Testis (tissue), 3 donors: ENCODE measurements around the gene HMGCS2. TPM values are rescaled to one million over a fixed set of nuclear protein-coding genes. Genes with fewer than 3 reads are reported as not detected.
A peak's percentile ranks its signal among the peaks of the same experiment; 100 is the strongest.

Experiments used
- DNase-seq: peaks from one replicate; pipeline ENCODE4 v3.0.0-alpha.2; 2019
- H3K27ac ChIP-seq, 2 donors: fragments of 200-600 bp; sonication (generic); one replicate each; pipeline ENCODE4 v1.5.1; 2019
- H3K27me3 ChIP-seq: fragments of 200-600 bp; sonication (generic); one replicate; pipeline ENCODE4 v1.5.1; 2019
- H3K36me3 ChIP-seq: fragments of 200-600 bp; sonication (generic); one replicate; pipeline ENCODE4 v1.5.1; 2017; ENCODE audit warnings: low read depth; ENCODE audit errors: missing control alignments
- H3K4me1 ChIP-seq: fragments of 200-600 bp; sonication (generic); one replicate; pipeline ENCODE4 v1.5.1; 2019
- H3K4me3 ChIP-seq, 2 donors: fragments of 200-600 bp; sonication (generic); one replicate each; pipeline ENCODE4 v1.5.1; 2017 to 2019
- H3K9me3 ChIP-seq: fragments of 200-600 bp; sonication (generic); one replicate; pipeline ENCODE4 v1.5.1; 2017
- POLR2A ChIP-seq: fragments of 450-650 bp; IDR thresholded peaks from one replicate; pipeline ENCODE4 v1.6.1; 2017; ENCODE audit warnings: antibody characterized with exemption, mild to moderate bottlenecking, moderate library complexity
- WGBS, 2 donors: methylation state at CpG; one replicate each; pipeline ENCODE4 v1.1.5; 2018; 5-methylcytosine and 5-hydroxymethylcytosine counted together
- intact Hi-C: fragments of 100-400 bp; cut with DNase I; formaldehyde crosslinking; loops from one replicate; pipeline ENCODE4 v1.15.1; 2023; ENCODE audit warnings: low total_unique reads
- polyA plus RNA-seq: library from polyadenylated mRNA; stranded (reverse); fragments of 350-450 nt; fragmentation: Illumina TruSeq; extraction: RNeasy Lipid Tissue Mini Kit (QIAGEN cat#74804); gene quantifications from one replicate; pipeline ENCODE4 v1.2.3, GENCODE V29; 2014; ENCODE audit warnings: low read depth, low replicate concordance; ENCODE audit not compliant: insufficient read depth
- total RNA-seq, 2 donors: library from RNA; depleted of rRNA; stranded (reverse); fragments of >200 nt; gene quantifications; one replicate each; pipeline ENCODE4 v1.2.3, GENCODE V29; 2016
- TF ChIP-seq, protein P1 (sequence below), 3 experiments: fragments of 450-650 bp in 2 of 3; fragments of 200-600 bp in 1 of 3; sonication (generic) in 1 of 3; IDR thresholded peaks; one replicate each; pipeline ENCODE4 v1.5.1; 2016 to 2019; ENCODE audit warnings: antibody characterized with exemption in 3 of 3, mild to moderate bottlenecking in 2 of 3, moderate library complexity in 1 of 3

HMGCS2 gene
- total and polyA plus RNA-seq, 3 donors from 2014 or later = 2.5 to 93.7 (median 43.6) TPM

DNA sequence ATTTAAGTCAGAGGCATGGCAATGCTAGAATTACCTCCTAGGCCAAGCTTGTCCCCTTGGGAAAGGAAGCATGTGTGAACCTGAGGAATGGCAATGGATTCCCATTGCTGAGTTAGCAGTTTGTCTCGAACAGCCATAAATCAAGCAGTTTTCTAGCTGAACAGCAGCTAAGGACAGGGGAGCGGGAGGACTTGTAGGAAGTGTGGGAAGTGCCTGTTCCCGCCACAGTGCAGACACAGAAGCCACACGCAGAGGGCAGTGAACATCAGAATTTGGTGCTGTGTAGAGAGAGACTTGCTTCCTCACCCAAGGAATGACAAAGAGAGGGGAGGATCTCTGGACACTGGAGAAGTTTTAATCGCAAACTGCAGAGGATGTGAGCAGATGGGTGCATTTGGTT lies 53.2 kb downstream of the HMGCS2 start:
- Histone ChIP-seq H3K4me3 (no peak overlapping the region), H3K27me3 (no peaks in the 10 kb centered on the region), H3K36me3 (no peaks in the 10 kb centered on the region), H3K9me3 (no peaks in the 10 kb centered on the region), H3K27ac (peak overlapping the region in 1 of 2 donors; percentile 36), H3K4me1 (peaks cover 33% of the 10 kb centered on the region)
- intact Hi-C loops = no loop called here
- DNase-seq = peak; percentile 65
- WGBS, 2 donors = 17 to 30% methylated on average over 5 of the region's 5 CpGs
- no peak for TF ChIP-seq POLR2A
- TF ChIP-seq, protein P1, sequence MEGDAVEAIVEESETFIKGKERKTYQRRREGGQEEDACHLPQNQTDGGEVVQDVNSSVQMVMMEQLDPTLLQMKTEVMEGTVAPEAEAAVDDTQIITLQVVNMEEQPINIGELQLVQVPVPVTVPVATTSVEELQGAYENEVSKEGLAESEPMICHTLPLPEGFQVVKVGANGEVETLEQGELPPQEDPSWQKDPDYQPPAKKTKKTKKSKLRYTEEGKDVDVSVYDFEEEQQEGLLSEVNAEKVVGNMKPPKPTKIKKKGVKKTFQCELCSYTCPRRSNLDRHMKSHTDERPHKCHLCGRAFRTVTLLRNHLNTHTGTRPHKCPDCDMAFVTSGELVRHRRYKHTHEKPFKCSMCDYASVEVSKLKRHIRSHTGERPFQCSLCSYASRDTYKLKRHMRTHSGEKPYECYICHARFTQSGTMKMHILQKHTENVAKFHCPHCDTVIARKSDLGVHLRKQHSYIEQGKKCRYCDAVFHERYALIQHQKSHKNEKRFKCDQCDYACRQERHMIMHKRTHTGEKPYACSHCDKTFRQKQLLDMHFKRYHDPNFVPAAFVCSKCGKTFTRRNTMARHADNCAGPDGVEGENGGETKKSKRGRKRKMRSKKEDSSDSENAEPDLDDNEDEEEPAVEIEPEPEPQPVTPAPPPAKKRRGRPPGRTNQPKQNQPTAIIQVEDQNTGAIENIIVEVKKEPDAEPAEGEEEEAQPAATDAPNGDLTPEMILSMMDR (IDR thresholded peaks at IDR 0.05) = no peak

DNA sequence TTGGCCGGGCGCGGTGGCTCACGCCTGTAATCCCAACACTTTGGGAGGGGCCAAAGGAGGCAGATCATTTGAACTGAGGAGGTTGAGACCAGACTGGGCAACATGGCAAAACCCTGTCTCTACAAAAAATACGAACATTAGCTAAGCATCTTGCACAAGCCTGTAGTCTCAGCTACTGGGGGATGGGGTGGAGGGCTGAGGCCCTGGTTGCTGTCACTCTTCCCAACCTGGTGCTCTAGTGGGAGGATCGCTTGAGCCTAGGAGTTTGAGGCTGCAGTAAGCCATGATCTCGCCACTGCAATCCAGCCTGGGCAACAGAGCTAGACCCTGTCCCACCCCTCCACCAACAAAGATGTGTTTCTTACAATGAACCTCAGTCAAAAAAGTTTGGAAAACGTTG lies 54.1 kb downstream of the HMGCS2 start:
- intact Hi-C loops = no loop called here
- Histone ChIP-seq H3K27ac (peak overlapping the region; percentile 61 to 72), H3K36me3 (no peaks in the 10 kb centered on the region), H3K9me3 (no peaks in the 10 kb centered on the region), H3K4me3 (no peak overlapping the region), H3K27me3 (no peaks in the 10 kb centered on the region), H3K4me1 (peaks cover 33% of the 10 kb centered on the region)
- no peak for DNase-seq
- TF ChIP-seq, protein P1 (IDR thresholded peaks at IDR 0.05) = no peak
- no peak for TF ChIP-seq POLR2A
- WGBS, 2 donors = 50 to 63% methylated on average over 8 of the region's 8 CpGs

DNA sequence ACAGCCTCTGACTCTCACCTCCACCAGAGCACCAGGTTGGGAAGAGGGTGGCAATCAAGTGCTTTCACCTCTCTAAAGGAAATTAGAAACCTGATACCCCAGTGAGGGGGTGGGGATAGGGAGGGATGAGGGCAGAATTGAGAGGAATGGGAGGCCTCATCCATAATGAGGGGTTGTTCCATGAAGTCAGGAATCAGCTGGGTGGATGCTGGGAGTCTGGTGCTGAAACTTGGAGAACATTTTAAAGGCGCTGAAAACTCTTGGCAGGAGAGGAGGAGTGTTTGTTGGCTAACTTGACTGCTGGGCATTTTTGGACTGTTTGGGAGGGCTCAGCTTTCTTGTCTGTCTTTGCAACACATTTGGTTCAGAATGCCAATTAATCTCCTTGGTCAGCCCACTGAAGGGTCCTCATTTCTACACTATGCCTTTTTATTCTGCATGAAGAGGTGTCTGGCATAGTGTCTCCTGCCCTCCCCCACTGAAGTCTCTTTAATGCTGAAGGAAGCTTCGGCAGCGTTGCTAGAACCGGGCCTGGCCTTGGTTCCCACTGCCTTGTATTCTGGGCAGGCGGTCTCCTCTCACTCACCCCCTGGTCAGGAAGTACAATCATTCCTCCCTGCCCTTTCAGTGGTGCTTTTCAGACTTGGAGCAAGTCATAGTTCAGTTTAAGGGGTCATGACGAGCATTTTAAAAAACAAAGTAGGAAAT lies 54.8 kb downstream of the HMGCS2 start:
- Histone ChIP-seq H3K4me3 (peak overlapping the region in 1 of 2 donors; percentile 65), H3K36me3 (no peaks in the 10 kb centered on the region), H3K9me3 (no peaks in the 10 kb centered on the region), H3K27me3 (no peaks in the 10 kb centered on the region), H3K4me1 (peaks cover 33% of the 10 kb centered on the region), H3K27ac (peak overlapping the region; percentile 61 to 72)
- peak; percentile 52 for DNase-seq
- no peak for TF ChIP-seq POLR2A
- TF ChIP-seq, protein P1 (IDR thresholded peaks at IDR 0.05) = no peak
- WGBS, 2 donors = 28 to 32% methylated on average over 6 of the region's 6 CpGs
- intact Hi-C loops = no loop called here

DNA sequence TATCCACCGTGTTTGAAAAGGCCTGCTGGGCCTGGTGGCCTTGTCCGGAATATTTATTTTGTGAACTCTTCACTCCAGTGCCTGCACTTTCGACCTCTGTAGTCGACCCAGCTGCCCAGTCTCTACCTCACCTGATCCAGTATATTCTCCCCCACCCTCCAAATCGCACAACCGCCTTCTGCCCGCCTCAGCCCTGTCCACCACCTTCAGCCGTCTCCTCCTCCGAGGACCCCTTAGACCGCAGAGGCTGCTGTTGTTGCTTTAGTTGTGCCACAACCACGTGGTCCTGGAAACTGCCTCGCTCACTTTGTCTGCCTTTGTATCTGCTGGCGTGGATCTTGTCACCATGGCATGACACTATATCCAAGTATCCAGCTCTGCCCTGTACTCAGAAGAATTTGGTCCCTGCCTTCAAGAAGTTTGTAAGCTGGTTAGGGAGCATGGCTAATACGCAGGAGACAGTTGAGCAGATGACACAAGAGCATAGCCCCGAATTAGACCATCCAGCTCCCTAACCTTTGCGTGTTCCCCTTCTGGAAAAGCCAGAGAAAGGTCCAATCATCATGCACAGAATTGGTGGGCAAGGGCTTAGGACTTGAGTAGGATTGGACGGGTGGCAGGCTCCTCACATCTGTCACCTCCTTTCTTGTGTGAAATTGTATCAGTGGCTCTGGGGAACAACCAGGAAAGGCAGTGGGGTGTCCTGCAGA lies 55.5 kb downstream of the HMGCS2 start:
- intact Hi-C loops = no loop called here
- Histone ChIP-seq H3K4me3 (peak overlapping the region; percentile 59 to 65), H3K4me1 (peaks cover 33% of the 10 kb centered on the region), H3K36me3 (no peaks in the 10 kb centered on the region), H3K27ac (peak overlapping the region; percentile 53 to 72), H3K27me3 (no peaks in the 10 kb centered on the region), H3K9me3 (no peaks in the 10 kb centered on the region)
- TF ChIP-seq, protein P1 (IDR thresholded peaks at IDR 0.05) = no peak
- no peak for TF ChIP-seq POLR2A
- 16 to 20% methylated on average over 17 of the region's 17 CpGs for WGBS, 2 donors
- peak; percentile 50 for DNase-seq
